Activated CD4-positive, alpha-beta T cell treated with anti-CD3 and anti-CD28 coated beads, Interleukin-10, Interleukin-2, amounts not matched to agents 100 ng/mL and 50 ng/mL, durations not matched to agents 16 hours and 8 hours (primary cell): Measurements from ENCODE around the gene HLA-F.
A peak's percentile ranks its signal among the peaks of the same experiment; 100 is the strongest.

Source experiments
- DNase-seq: peaks from one replicate; pipeline ENCODE4 v3.0.0-alpha.2; 2020

The HLA-F gene

DNA sequence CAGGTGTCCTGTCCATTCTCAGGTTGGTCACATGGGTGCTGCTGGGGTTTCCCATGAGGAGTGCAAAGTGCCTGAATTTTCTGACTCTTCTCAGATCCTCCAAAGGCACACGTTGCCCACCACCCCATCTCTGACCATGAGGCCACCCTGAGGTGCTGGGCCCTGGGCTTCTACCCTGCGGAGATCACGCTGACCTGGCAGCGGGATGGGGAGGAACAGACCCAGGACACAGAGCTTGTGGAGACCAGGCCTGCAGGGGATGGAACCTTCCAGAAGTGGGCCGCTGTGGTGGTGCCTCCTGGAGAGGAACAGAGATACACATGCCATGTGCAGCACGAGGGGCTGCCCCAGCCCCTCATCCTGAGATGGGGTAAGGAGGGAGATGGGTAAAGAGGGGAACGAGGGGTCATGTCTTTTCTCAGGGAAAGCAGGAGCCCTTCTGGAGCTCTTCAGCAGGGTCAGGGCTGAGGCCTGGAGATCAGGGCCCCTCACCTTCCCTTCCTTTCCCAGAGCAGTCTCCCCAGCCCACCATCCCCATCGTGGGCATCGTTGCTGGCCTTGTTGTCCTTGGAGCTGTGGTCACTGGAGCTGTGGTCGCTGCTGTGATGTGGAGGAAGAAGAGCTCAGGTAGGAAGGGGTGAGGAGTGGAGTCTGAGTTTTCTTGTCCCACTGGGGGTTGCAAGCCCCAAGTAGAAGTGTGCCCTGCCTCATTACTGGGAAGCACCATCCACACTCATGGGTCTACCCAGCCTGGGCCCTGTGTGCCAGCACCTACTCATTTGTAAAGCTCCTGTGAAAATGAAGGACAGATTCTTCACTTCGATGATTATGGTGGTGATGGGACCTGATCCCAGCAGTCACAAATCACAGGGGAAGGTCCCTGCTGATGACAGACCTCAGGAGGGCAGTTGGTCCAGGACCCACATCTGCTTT is 2.0 kb downstream of the HLA-F start:
- no peak for DNase-seq

DNA sequence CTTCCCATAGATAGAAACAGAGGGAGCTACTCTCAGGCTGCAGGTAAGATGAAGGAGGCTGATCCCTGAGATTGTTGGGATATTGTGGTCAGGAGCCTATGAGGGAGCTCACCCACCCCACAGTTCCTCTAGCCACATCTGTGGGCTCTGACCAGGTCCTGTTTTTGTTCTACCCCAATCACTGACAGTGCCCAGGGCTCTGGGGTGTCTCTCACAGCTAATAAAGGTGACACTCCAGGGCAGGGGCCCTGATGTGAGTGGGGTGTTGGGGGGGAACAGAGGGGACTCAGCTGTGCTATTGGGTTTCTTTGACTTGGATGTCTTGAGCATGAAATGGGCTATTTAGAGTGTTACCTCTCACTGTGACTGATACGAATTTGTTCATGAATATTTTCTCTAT is 2.8 kb downstream of the HLA-F start:
- DNase-seq = no peak

DNA sequence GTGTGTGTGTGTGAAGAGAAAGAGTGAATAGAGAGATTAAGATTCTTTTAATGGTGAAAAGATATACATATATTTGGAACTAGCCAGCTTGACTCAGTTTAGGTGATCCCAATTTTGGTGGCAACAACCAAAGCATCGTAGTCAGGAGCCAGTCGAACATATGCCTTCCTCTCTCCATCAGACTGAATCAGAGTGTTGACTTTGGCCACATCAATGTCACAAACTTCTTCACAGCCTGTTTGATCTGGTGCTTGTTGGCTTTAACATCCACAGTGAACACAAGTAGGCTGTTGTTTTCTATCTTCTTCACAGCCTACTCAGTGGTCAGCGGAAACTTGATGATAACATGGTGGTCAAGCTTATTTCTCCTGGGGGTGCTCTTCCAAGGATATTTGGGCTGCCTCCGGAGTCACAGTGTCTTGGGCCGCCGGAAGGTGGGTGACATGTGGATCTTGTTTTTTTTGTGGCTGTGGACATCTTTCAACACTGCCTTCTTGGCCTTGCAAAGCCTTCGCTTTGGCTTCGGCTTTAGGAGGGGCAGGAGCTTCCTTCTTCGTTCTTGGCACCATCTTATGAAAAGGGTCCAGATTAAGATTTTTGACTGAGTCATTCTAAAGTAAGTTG is 3.4 kb downstream of the HLA-F start:
- no peak for DNase-seq

DNA sequence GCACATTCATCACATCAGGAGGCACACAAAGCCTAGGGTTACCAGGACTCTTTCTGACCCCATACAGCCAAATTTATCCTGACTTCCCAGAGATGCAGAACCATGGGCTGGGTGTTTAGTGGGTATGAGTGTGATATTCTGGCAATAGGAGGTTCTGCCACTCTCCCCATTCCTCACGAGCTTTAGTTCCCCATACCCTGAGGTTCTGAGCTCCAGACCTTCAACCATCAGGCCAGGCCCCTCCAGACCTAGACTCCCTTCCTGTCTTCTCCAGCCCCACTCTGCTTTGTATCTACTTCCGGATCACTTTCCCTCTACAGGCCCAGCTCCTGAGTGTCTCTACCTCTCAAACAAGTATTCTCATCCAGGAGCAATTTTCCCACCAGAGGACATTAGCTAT is 4.4 kb downstream of the HLA-F start:
- no peak for DNase-seq

DNA sequence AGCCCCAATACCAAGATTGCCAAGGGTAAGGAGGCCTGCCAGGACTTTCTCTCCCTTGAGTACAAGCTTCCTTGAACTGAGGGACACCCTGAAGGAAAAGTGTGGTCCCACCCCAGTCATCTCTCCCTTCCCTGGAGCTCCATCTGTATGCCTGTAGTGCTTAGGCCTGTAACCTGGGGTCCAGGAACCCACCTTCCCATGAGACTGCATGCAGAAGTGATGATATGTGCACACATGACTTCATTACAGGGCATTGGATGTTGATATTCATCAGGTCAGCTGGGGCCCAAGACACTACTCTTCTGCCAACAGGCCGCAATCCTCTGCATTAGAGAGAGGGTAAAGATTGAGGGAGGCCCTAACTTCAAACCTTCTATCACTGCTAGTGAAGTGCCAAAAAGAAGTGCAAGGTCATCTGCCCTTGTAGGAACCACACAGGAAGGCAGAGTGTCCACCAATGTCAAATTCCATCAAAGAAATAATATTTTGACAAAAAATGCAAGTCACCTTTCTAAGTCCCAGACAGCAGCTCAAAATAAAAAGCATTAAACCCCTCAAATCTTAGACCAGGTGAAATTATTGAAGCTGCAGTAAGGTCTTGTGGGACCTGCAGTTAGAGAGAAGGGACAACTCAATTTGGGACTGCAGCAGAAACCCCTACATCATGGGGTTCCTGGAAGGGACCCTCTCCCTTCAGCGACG is 5.1 kb downstream of the HLA-F start:
- DNase-seq = no peak

DNA sequence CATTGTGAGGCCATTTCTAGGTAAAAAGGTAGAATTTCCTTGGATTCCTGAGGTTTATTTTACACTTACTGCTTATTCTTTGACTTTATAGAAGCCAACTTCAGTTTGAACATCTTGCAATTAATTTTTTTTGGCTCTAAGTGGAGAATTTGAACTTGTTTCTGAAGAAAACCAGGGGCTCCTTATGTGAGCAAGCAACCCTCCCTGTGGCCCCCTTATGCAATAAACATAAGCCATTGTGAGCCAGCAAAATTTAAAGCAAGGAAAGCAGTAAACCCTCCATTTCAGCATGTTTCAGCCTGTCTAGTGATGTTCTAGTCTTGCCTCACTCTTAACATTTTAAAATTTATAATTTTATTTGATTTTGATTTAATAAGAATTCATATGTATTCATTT is 5.6 kb downstream of the HLA-F start:
- no peak for DNase-seq

DNA sequence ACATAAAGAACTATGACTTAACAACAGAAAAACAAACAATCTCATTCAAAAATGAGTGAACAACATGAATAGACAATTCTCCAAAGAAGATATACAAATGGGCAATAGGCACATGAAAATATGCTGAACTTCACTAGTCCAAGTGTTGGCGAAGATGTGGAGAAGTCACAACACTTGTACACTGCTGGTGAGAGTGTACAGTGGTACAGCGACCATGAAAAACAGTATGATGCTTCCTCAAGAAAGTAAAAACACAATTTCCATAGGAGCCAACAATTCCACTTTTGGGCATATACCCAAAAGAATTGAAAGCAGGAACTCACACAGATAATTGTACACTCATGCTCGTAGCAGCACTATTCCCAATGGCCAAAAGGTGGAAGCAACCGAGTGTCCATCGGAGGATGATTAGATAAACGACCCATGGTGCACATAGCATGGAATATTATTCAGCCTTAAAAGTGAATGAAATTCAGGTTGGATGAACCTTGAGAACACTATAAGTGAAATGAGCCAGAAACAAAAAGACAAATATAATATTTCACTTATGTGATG is 6.6 kb downstream of the HLA-F start:
- no peak for DNase-seq

DNA sequence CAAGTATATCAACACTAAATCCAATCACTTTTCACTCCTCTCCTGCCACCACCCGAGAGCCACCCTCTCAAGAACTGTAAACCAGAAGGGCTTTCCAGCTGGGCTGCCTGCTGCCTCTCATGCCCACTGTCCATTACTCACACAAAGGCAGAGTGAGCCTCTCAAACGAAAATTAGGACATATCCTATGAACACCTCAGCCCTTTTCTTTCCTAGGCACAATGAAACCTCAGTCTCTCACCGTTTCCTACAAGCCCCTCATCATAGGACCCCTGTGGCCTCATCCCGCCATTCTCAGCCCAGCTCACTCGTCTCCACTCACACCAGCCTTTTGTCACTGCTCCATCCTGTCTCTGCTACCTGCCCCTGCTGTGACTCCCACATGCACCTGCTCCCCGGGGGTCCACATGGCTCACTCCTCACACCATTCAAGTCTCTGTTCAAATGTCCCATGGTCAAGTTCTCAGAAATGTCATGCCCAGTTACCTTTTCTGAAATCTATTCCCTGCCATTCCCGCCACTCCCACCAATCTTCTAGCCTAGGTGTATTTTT is 7.4 kb downstream of the HLA-F start:
- no peak for DNase-seq

DNA sequence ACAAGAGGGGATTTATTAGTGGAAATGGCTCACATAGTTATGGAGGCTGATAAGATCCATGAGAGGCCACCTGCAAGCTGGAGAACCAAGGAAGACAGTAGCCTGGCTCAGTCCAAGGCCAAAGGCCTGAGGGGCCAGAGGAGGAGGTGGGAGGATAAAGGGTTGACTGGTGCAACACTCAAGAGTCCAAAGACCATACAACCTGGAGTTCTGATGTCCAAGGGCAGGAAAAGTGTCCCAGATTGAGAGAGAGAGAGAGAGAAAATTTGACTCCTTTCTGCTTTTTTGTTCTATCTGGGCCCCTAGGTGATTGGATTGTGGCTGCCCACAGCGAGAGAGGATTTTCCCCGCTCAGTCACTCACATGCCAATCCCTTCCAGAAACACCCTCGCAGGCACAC is 8.0 kb downstream of the HLA-F start:
- no peak for DNase-seq

DNA sequence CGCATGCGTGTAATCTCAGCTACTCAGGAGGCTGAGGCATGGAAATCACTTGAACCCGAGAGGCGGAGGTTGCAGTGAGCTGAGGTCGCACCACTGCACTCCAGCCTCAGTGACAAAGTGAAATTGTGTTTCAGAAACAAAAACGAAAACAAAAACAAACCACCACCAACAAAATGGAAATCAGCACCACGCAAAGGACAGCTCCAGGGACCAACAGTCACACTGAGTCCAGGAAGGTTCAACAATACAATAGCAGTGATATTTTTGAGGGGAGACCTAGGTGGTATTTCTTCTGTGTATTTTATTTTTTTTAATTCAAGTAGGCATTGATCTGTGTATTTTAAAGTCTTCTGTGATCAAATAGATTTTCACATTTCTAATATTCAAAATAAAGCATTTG is 9.8 kb downstream of the HLA-F start:
- DNase-seq = no peak

DNA sequence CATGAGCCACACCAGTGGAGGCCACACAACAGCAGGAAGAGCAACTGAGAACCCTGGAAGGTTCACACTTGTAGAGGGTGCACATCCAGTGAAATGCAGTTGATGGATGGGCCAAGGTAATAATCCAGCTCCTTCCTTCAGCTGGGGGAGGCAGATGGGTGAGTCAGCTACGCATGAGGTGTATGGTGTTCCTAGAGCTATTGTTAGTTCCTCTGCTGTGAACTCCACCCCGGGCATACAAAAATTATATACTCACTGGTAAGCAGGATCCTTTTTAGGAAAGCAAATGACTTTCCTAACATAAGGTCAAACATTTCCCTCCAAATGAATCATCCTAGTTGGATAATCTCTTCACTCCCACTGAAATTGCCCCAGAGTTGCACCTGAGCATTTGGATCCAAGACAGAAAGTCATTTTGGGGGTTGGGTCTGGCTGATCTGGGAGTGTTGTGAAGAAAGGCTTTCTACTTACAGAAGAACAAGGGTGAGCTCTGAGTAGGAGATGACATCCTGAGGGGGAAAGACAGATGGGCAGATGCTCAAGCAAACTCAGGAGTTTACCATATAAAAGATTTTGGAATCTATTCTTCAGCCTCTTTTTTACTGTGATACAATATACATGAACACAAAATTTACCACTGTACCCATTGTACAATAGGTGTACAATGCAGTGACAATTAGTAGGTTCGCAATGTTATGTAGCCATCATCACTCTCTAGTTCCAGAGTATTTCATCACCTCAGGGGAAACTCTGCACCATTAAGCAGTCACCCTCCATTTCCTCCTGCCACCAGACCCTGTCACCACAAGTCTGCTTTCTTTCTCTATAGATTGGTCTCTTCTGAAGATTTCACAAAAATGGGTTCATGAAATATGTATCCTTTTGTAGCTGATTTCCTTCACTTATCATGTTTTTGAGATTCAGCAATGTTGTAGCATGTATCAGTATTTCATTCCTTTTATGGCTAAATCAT is 11.1 kb downstream of the HLA-F start:
- no peak for DNase-seq

DNA sequence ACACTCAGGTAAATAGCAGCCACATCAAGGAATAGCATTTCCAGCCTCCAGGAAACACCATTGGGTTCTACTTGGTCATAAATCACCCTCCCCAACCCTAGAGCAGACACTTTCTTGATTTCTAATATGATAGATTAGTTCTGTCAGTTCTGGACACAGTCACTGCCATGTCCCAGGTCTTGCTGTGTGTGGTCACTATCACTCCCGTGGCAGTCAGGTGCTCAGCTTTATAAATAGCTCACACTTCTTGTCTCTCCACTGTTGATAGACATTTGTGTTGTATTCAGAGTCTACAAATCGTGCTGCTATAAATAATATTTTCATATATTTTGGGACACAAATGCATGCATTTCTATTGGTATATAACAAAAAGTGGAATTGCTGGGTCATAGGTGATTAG is 13.3 kb downstream of the HLA-F start:
- no peak for DNase-seq

DNA sequence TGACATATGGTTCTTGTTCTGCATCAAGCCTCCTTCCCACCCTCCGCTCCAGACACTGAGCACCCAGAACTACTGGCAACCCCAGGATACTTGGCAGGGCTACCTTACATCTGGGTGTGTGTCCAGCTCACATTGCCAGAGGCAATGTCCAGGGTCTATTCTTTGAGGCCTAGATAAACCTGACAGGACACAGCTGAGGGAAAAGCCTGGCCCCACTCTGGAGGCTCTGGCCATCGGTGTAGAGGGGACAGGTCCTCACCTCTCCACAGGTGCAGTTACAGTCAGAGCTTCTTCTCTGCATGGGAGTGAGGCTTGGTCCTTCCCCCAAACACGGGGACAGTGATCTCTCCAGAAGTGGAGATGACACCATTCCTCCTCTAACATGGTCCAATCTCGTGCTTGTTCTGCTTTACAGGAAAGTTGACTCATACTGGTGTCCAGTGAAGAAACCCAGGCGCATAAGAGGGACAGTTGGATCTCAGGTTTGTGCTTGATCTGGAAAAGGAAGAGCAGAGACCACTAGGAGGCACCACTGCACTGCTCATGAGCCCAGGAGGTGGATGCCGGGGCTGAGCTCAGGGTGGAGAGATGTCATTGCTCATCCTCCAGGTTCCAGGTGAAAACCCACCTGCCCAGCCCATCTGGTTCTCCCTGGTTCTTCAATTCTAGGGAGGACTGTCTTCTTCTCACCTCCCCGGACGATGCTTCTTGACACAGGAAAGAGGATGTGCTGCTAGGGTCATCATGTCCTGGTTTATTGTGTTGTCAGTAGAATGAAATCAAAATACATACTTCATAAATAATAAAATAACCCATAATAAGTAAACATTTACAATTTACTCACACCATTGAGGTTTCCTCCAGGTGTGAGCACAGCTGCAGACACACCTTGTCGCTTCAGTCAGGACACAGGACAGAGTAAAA is 14.7 kb downstream of the HLA-F start:
- DNase-seq = peak; percentile 69

DNA sequence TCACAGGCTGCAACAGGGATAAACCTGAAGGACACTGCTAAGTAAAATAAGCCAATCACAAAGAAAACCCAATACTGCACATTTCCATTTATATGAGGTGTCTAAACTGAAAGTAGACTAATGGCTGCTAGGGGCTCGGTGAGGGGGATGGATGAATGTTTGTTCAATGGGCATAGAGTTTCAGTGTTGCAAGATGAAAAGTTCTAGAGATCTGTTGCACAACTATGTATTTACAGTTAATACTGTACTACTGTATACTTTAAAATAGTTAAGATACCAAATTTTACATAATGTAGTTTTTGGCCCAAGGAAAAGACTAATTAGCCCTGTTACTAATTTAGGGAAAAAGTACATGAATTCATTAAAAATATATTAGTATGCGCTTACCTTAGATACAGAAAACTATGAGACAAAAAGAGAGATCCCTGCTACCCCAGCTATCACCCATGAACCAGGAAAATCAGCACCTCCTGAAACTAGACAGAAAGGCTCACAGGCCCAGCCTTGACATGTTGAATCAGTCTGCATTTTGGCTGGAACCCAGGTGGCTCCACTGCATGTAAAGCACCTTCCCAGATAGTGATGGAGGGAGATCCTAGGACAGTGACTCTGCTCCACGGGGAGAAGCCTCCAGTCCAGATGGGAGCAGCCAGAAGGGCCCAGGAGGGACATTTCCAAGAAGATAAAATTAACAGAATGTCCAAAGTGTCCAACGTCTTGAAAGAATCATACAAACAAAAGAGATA is 16.1 kb downstream of the HLA-F start:
- DNase-seq = no peak

DNA sequence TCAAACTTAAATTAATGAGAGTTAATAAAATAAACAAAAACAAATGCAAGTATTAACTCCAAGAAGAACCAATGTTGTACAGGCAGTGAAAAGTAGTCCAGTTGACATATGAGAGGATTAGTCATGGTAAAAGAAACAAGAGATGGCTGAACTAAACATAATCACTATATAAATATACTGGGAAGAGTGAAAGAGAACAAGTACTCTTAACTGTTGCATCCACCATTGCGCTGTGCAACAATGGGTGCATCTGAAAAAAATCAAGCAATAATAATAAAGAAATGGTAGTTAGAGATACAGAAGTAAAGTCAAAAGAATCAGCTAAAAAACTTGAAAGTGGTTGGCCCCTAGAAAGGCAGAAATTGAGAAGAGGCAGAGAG is 16.6 kb downstream of the HLA-F start:
- DNase-seq = no peak

DNA sequence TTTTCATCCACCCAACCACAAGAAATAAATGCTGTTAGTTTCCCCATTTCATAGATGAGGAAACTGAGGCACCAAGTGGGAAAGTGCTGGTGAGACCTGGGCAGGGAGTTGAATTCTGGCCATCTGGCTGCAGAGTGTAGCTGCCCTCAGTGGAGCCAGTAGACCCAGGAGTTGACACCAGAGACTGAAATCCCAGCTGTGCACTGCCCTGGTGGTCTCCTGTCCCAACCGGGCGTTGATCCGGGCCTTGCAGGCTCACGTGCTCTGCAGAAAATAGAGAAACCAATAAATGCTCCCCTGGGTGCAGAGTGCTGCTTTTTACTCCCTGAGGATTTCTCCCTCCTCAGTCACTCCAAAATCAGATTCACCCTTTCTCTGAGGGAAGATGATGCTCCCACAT is 18.4 kb downstream of the HLA-F start:
- DNase-seq = no peak

DNA sequence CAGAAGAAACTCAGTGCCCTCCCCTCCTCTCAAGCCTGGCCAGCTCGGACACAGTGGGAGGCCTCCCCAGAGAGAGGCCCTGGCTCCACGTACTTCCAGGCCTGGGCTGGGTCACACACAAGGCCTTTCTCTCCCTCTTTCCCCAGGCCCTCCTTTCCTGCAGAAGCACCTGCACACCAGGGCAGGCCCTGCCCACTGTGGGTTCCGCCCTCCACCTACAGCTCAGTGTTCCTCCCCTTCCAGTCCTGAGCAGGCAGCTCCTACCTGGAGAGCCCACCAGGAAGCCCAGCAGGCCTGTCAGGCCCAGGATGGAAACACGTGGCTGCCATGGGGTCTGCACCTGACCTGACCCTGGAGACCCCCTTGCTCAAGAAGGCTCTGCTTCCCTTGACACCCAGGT is 18.9 kb downstream of the HLA-F start:
- no peak for DNase-seq

DNA sequence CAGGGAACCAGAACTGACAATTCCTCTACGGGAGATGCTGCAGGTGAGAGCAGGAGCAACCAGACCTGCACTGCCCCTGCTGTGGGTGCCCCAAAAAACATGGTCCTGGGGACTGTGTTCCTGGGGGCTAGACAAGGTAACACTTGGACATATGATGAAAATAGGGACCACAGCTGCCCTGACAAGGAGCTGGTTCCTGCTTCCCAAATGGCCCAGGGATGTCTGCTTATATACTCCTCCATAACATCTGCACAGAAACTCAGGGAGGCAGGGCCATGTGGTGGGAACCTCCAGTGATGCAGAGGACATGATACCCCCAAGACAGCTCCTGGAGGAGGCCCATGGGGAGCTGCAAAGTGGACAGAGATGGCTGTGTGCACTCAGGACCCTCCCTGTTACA is 19.8 kb downstream of the HLA-F start:
- no peak for DNase-seq

DNA sequence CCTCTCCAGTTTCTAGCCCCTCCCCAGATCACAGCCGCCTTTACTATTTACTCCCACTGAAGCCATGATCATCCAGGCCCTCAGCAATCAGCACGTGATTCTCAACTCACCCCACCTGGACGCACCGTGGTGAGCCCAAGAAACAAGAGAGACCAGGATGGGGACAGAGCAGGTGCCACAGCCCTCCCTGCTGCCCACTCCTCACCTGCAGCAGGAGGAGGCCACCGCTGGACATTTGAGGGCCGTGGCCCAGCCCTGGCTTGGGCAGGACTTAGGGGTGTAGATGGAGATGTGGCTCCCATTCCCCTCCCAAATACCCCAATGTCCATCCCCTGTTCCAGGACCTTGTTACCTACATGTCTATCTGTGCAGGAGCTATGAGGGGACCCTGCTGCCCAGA is 20.3 kb downstream of the HLA-F start:
- no peak for DNase-seq

DNA sequence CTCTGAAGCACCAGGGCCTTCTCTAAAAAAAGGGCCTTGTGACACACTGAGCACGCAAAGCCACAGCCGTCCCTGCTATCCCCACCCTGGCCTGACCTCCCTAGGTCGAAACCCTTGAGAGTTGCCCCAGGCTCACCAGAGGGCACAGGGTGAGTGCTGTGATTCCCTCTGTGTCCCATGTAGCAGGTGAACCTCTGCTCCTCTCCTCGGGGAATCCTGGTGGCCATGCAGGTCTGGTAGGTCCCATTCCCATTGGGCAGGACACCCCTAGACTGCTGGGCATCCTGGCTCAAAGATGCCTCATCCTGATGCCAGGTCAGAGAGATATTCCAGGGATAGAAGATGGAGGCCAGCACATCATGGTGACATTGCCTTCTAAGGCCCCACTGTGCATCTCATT is 20.9 kb downstream of the HLA-F start:
- DNase-seq = no peak
